ENCODE data around the gene PTPN7. TPM values are rescaled to one million over a fixed set of nuclear protein-coding genes. Genes with fewer than 3 reads are reported as not detected.
A peak's percentile ranks its signal among the peaks of the same experiment; 100 is the strongest.

Gene PTPN7
- total RNA-seq, 1 experiment from 2014 or later = 0.33 TPM

DNA sequence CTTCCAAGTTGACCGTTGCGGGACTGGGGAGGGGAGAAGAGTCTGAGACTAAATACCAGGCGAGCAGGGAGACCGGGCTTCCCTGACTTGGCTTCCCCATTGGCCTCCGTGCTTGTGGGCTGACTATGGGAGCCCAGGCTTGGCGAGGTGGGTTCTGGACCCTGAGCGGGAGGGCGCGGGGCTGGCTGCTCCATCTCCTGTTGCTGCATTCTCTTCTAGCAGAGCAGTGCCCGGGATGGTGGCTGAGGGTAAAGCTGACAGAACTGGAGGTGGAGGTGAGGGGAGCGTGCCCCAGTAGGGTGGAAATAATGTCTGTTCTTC lies 33.9 kb upstream of the PTPN7 start:
- Histone ChIP-seq H3K4me3 (ENCODE audit: low read depth in 2 of 2, low read length in 2 of 2) (no peak overlapping the region), H3K27ac (ENCODE audit: low read length) (no peak overlapping the region), H3K27me3 (ENCODE audit: control insufficient read depth, insufficient read depth, low read length) (peaks cover 8% of the 10 kb centered on the region), H3K9me3 (ENCODE audit: control insufficient read depth, insufficient read depth, low read depth, low read length) (no peaks in the 10 kb centered on the region), H3K36me3 (ENCODE audit: control insufficient read depth, insufficient read depth, low read length) (no peaks in the 10 kb centered on the region), H3K4me1 (ENCODE audit: control insufficient read depth, insufficient read depth, low read length) (no peaks in the 10 kb centered on the region; the same call in 1 of the 2 replicates)
- ChIA-PET POLR2A (no interaction called here), CTCF (interaction anchor here (1.0 to 2.3 kb wide), 2 partner anchors 30 to 122 kb away, joined by 4 to 9 read pairs; no protein-coding TSS in a partner anchor)
- DNase-seq (ENCODE audit: low read depth, low spot score) = no peak
- in situ Hi-C loops (cut with HindIII; ENCODE audit: low pct_unique_long_range_greater_than_20kb, low sequenced_read_pairs) (no loop called here), intact Hi-C loops (cut with micrococcal nuclease; ENCODE audit: unreplicated experiment) (no loop called here)
- TF ChIP-seq TCF7L2 (IDR thresholded peaks at IDR 0.05; ENCODE audit: low read depth, low read length) = no peak
- ATAC-seq = no peak
- BruUV-seq (replicated peaks) = no TSS peak

GRCh38 chr1:202193614-202194327 lies 33.4 kb upstream of the PTPN7 start, which contains the start of gene LGR6:
Gene LGR6, plus strand, starts transcription at chr1:202193799. Its CDS starts 191 bp downstream, at chr1:202193990.
- ChIA-PET CTCF (interaction anchor here (0.6 to 2.3 kb wide), 7 partner anchors 30 to 1823 kb away, joined by 3 to 9 read pairs (median 4); partner anchors contain the start of gene PTPN7), POLR2A (no interaction called here)
- BruUV-seq (replicated peaks) = no TSS peak
- Histone ChIP-seq H3K4me3 (ENCODE audit: low read depth in 2 of 2, low read length in 2 of 2) (peak within 1 kb of the TSS; percentile 13; a peak in 3 of 4 replicates), H3K36me3 (ENCODE audit: control insufficient read depth, insufficient read depth, low read length) (no peaks in the 10 kb centered on the region), H3K9me3 (ENCODE audit: control insufficient read depth, insufficient read depth, low read depth, low read length) (no peaks in the 10 kb centered on the region), H3K27ac (ENCODE audit: low read length) (no peak within 1 kb of the TSS), H3K27me3 (ENCODE audit: control insufficient read depth, insufficient read depth, low read length) (peaks cover 8% of the 10 kb centered on the region), H3K4me1 (ENCODE audit: control insufficient read depth, insufficient read depth, low read length) (no peaks in the 10 kb centered on the region; the same call in 1 of the 2 replicates)
- intact Hi-C loops (cut with micrococcal nuclease; ENCODE audit: unreplicated experiment) (no loop called here), in situ Hi-C loops (cut with HindIII; ENCODE audit: low pct_unique_long_range_greater_than_20kb, low sequenced_read_pairs) (no loop called here)
- no peak for DNase-seq (ENCODE audit: low read depth, low spot score)
- TF ChIP-seq POLR2AphosphoS5 (IDR thresholded peaks at IDR 0.05; ENCODE audit: low read depth, low read length) (no peak), TCF7L2 (IDR thresholded peaks at IDR 0.05; ENCODE audit: low read depth, low read length) (no peak), SIN3A (IDR thresholded peaks at IDR 0.05; ENCODE audit: borderline replicate concordance, insufficient read depth, low read depth, low read length) (no peak)
- TF ChIP-seq, protein P1, sequence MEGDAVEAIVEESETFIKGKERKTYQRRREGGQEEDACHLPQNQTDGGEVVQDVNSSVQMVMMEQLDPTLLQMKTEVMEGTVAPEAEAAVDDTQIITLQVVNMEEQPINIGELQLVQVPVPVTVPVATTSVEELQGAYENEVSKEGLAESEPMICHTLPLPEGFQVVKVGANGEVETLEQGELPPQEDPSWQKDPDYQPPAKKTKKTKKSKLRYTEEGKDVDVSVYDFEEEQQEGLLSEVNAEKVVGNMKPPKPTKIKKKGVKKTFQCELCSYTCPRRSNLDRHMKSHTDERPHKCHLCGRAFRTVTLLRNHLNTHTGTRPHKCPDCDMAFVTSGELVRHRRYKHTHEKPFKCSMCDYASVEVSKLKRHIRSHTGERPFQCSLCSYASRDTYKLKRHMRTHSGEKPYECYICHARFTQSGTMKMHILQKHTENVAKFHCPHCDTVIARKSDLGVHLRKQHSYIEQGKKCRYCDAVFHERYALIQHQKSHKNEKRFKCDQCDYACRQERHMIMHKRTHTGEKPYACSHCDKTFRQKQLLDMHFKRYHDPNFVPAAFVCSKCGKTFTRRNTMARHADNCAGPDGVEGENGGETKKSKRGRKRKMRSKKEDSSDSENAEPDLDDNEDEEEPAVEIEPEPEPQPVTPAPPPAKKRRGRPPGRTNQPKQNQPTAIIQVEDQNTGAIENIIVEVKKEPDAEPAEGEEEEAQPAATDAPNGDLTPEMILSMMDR (IDR thresholded peaks at IDR 0.05) = no peak
- TF ChIP-seq, protein P2, sequence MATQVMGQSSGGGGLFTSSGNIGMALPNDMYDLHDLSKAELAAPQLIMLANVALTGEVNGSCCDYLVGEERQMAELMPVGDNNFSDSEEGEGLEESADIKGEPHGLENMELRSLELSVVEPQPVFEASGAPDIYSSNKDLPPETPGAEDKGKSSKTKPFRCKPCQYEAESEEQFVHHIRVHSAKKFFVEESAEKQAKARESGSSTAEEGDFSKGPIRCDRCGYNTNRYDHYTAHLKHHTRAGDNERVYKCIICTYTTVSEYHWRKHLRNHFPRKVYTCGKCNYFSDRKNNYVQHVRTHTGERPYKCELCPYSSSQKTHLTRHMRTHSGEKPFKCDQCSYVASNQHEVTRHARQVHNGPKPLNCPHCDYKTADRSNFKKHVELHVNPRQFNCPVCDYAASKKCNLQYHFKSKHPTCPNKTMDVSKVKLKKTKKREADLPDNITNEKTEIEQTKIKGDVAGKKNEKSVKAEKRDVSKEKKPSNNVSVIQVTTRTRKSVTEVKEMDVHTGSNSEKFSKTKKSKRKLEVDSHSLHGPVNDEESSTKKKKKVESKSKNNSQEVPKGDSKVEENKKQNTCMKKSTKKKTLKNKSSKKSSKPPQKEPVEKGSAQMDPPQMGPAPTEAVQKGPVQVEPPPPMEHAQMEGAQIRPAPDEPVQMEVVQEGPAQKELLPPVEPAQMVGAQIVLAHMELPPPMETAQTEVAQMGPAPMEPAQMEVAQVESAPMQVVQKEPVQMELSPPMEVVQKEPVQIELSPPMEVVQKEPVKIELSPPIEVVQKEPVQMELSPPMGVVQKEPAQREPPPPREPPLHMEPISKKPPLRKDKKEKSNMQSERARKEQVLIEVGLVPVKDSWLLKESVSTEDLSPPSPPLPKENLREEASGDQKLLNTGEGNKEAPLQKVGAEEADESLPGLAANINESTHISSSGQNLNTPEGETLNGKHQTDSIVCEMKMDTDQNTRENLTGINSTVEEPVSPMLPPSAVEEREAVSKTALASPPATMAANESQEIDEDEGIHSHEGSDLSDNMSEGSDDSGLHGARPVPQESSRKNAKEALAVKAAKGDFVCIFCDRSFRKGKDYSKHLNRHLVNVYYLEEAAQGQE (IDR thresholded peaks at IDR 0.05; ENCODE audit: insufficient read depth in 1 of 2, low read depth in 2 of 2, low read length in 1 of 2) = no peak
- peak; percentile 18; the same call in 1 of the 2 replicates for ATAC-seq

All from Panc1 (cell line).